K562 (cell line): ENCODE measurements around the gene MOCOS. TPM values are rescaled to one million over a fixed set of nuclear protein-coding genes. Genes with fewer than 3 reads are reported as not detected.

Experiments
- ATAC-seq: fragments of 200-7000 bp; cut with Tn5 transposase; 3 replicates; pipeline ENCODE4 v1.9.1; 2020; ENCODE audit warnings: moderate library complexity
- BruUV-seq: library from RNA; stranded (reverse); fragments of 400-500 nt; replicated peaks from 2 replicates; lab custom pipeline; 2021; lab: Mats Ljungman, UMichigan
- CTCF ChIA-PET: fragments of 300-600 bp; formaldehyde crosslinking; extraction: SDS; loops from one replicate; lab custom pipeline; 2021; ENCODE audit warnings: low intra/inter-chr PET ratio; lab: Yijun Ruan, JAX
- POLR2A ChIA-PET: fragments of 300-600, 350-650 bp; sonication (Branson Sonifier 250); formaldehyde crosslinking; extraction: SDS; loops from one replicate; lab custom pipeline; 2021; ENCODE audit warnings: antibody characterized with exemption, inconsistent platforms; lab: Yijun Ruan, JAX
- DNase-seq, 4 experiments: peaks; one replicate each; pipeline versions ENCODE4 v3.0.0 to v3.0.0-alpha.2; 2011 to 2018; ENCODE audit warnings: low spot score in 3 of 4, mixed read lengths in 3 of 4; ENCODE audit errors: extremely low read depth in 1 of 4
- FAIRE-seq: peaks from 2 replicates; lab custom pipeline; 2011; peaks lifted over from hg19 to GRCh38; lab: Jason Lieb, UNC
- H2AFZ ChIP-seq: 2 replicates; pipeline ENCODE4 v1.6.0; 2011; ENCODE audit warnings: low read depth, low read length, control low read depth, inconsistent platforms
- H3K27ac ChIP-seq: fragments of 200-600 bp; 3 replicates; pipeline ENCODE4 v1.8.0; 2011; ENCODE audit warnings: low read depth, mild to moderate bottlenecking, control low read depth, inconsistent platforms, low read length, moderate library complexity, mixed read lengths; ENCODE audit errors: extremely low read depth
- H3K27me3 ChIP-seq, 2 experiments: fragments of 300-600 bp in 1 of 2; 2 replicates in 1 of 2; 3 replicates in 1 of 2; pipeline versions ENCODE4 v1.6.0 to v1.8.0; 2011; ENCODE audit warnings: inconsistent platforms in 2 of 2, low read length in 2 of 2, mild to moderate bottlenecking in 1 of 2, mixed read lengths in 1 of 2, moderate library complexity in 1 of 2; ENCODE audit not compliant: control insufficient read depth in 2 of 2, insufficient read depth in 2 of 2
- H3K36me3 ChIP-seq: fragments of 300-600 bp; 3 replicates; pipeline ENCODE4 v1.8.0; 2011; ENCODE audit warnings: mild to moderate bottlenecking, low read length, inconsistent platforms; ENCODE audit not compliant: control insufficient read depth, insufficient read depth
- H3K4me1 ChIP-seq, 2 experiments: fragments of 200-600 bp in 1 of 2; replicated peaks in 1 of 2; 2 replicates in 1 of 2; 3 replicates in 1 of 2; pipeline versions ENCODE4 v1.5.1 to v1.8.0; 2011; ENCODE audit warnings: inconsistent platforms in 2 of 2, low read length in 2 of 2, mild to moderate bottlenecking in 1 of 2, mixed read lengths in 1 of 2, moderate library complexity in 1 of 2; ENCODE audit not compliant: control insufficient read depth in 2 of 2, insufficient read depth in 2 of 2
- H3K4me2 ChIP-seq: 2 replicates; pipeline ENCODE4 v1.6.1; 2011; ENCODE audit warnings: low read length, control low read depth, inconsistent platforms, mixed read lengths; ENCODE audit not compliant: insufficient read depth
- H3K4me3 ChIP-seq: fragments of 200-600 bp; sonication (generic), shearing (Covaris generic); 2 replicates; pipeline ENCODE4 v1.5.1; 2016; ENCODE audit warnings: control low read depth, inconsistent platforms
- H3K79me2 ChIP-seq: fragments of 200-600 bp; 3 replicates; pipeline ENCODE4 v1.8.0; 2011; ENCODE audit warnings: low read length, inconsistent platforms; ENCODE audit not compliant: control insufficient read depth, insufficient read depth
- H3K9ac ChIP-seq, 2 experiments: 2 replicates each; pipeline versions ENCODE4 v1.6.0 to v1.6.1; 2011; ENCODE audit warnings: low read depth in 2 of 2, low read length in 2 of 2, control low read depth in 1 of 2, inconsistent platforms in 1 of 2, mild to moderate bottlenecking in 1 of 2, mixed read lengths in 1 of 2; ENCODE audit not compliant: insufficient read depth in 1 of 2
- H3K9me1 ChIP-seq: one replicate; pipeline ENCODE4 v1.6.0; 2011; ENCODE audit warnings: inconsistent platforms, mild to moderate bottlenecking, low read length, moderate library complexity; ENCODE audit not compliant: control insufficient read depth, insufficient read depth
- H3K9me3 ChIP-seq: replicated peaks from 2 replicates; pipeline ENCODE4 v1.5.1; 2011; ENCODE audit warnings: low read depth, low read length, inconsistent platforms; ENCODE audit not compliant: control insufficient read depth, insufficient read depth
- H4K20me1 ChIP-seq: replicated peaks from 2 replicates; pipeline ENCODE4 v1.6.1; 2011; ENCODE audit warnings: low read length, inconsistent platforms, mixed read lengths; ENCODE audit not compliant: control insufficient read depth, insufficient read depth
- ATF6 ChIP-seq: sonication (generic); formaldehyde crosslinking; IDR thresholded peaks from 2 replicates; pipeline ENCODE4 v1.4.0; 2020; ENCODE audit warnings: mild to moderate bottlenecking, missing genetic modification reagents
- CEBPG ChIP-seq, 3 experiments: fragments of 200-800 bp in 1 of 3; sonication (Bioruptor generic) in 1 of 3; sonication (generic) in 1 of 3; formaldehyde crosslinking in 1 of 3; IDR thresholded peaks in 2 of 3; conservative IDR thresholded peaks in 1 of 3; 2 replicates each; pipeline versions ENCODE4 v1.6.1 to v1.8.0; 2016 to 2022; ENCODE audit warnings: missing compliant biosample characterization in 2 of 3, missing genetic modification characterization in 2 of 3, mild to moderate bottlenecking in 1 of 3, missing genetic modification reagents in 1 of 3
- DIDO1 ChIP-seq: fragments of 450-650 bp; IDR thresholded peaks from 2 replicates; pipeline ENCODE4 v1.6.1; 2016; ENCODE audit warnings: low read depth, missing biosample characterization, missing genetic modification characterization
- GTF2A2 ChIP-seq: IDR thresholded peaks from 2 replicates; pipeline ENCODE4 v1.6.1; 2016; ENCODE audit warnings: mild to moderate bottlenecking, missing genetic modification characterization, missing compliant biosample characterization
- ILF3 ChIP-seq: fragments of 450-650 bp; IDR thresholded peaks from 2 replicates; pipeline ENCODE4 v1.6.1; 2018; ENCODE audit warnings: antibody characterized with exemption, mild to moderate bottlenecking, moderate library complexity, borderline replicate concordance
- MYC ChIP-seq, 2 experiments: fragments of 250-450 bp in 1 of 2; sonication (Bioruptor Pico) in 1 of 2; IDR thresholded peaks; 2 replicates each; pipeline versions ENCODE4 v1.5.1 to v1.6.1; 2012 to 2021; ENCODE audit warnings: low read depth in 2 of 2, borderline replicate concordance in 1 of 2, improper control_type of control experiment in 1 of 2, low read length in 1 of 2, mild to moderate bottlenecking in 1 of 2, moderate library complexity in 1 of 2
- SMAD4 ChIP-seq: fragments of 250-450 bp; sonication (Bioruptor Pico); conservative IDR thresholded peaks from 2 replicates; pipeline ENCODE4 v1.8.0; 2021; ENCODE audit warnings: inconsistent platforms, mild to moderate bottlenecking, moderate library complexity
- ZFP1 ChIP-seq: fragments of 450-650 bp; formaldehyde crosslinking; IDR thresholded peaks from 2 replicates; pipeline ENCODE4 v1.4.0; 2020; ENCODE audit warnings: mild to moderate bottlenecking, mixed read lengths
- ZFPM2 ChIP-seq: fragments of 250-450 bp; sonication (Bioruptor Pico); IDR thresholded peaks from 2 replicates; pipeline ENCODE4 v1.5.1; 2022; ENCODE audit warnings: mild to moderate bottlenecking
- WGBS: fragments of 100-300 bp; shearing (Covaris generic); methylation state at CpG from one replicate; pipeline ENCODE4 v1.1.6; 2016; ENCODE audit warnings: low coverage, mixed read lengths; ENCODE audit not compliant: insufficient coverage; ENCODE audit errors: missing lambda C conversion rate; 5-methylcytosine and 5-hydroxymethylcytosine counted together
- in situ Hi-C: fragments of 300-500 bp; cut with MboI; formaldehyde crosslinking; loops from 4 replicates; pipeline ENCODE4 v1.15.0; 2018; ENCODE audit warnings: inconsistent platforms, mixed read lengths
- intact Hi-C: fragments of 100-400 bp; cut with micrococcal nuclease; formaldehyde crosslinking; loops from 2 replicates; pipeline ENCODE4 v1.14.2; 2022
- polyA plus RNA-seq, 8 experiments: library from polyadenylated mRNA; depleted of rRNA in 4 of 8; stranded (reverse) in 5 of 8; unstranded in 3 of 8; fragments of >200 nt; fragmentation: Nextera tagmentation in 2 of 8; fragmentation: Illumina TruSeq in 1 of 8; extraction: Ambion mirVana in 2 of 8; extraction: Trizol in 1 of 8; gene quantifications; 2 replicates each; pipeline versions ENCODE4 v1.2.1 to v1.2.3, GENCODE V29; 2011 to 2014; ENCODE audit warnings: inconsistent platforms in 1 of 8, missing spikeins in 1 of 8
- total RNA-seq, 7 experiments: library from RNA; depleted of rRNA in 6 of 7; stranded (reverse); fragments of >200 nt in 6 of 7; fragmentation: Illumina TruSeq in 2 of 7; extraction: Trizol in 2 of 7; gene quantifications; 2 replicates each; pipeline versions ENCODE4 v1.2.1 to v1.2.3, GENCODE V29; 2011 to 2021; ENCODE audit warnings: low replicate concordance in 1 of 7
- TF ChIP-seq, protein P1 (sequence below): fragments of 450-650 bp; IDR thresholded peaks from 2 replicates; pipeline ENCODE4 v1.6.1; 2014; ENCODE audit warnings: low read depth, mild to moderate bottlenecking, moderate library complexity, borderline replicate concordance

MOCOS gene
- total and polyA plus RNA-seq, 9 of the 15 experiments (the other 6 are each of a cell fraction or from before 2014, with no cell fraction given): 4.5 to 12.4 (median 9.1) TPM

GRCh38 chr18:36187826-36188721, 777 bp downstream of the MOCOS start (continued):
- TF ChIP-seq MYC (IDR thresholded peaks at IDR 0.05; ENCODE audit: low read depth, low read length) (peak; percentile 77), MYC (CRISPR knock-in tag; IDR thresholded peaks at IDR 0.05; ENCODE audit: borderline replicate concordance, low read depth) (peak; percentile 74; the same call in 1 of the 2 replicates), CEBPG (CRISPR knock-in tag; IDR thresholded peaks at IDR 0.05) (peak; percentile 78), CEBPG (tag; conservative IDR thresholded peaks at IDR 0.05 in 1 of 2, IDR thresholded peaks at IDR 0.05 in 1 of 2) (peak; percentile 27 to 37; a peak in 1 of 4 replicates), SMAD4 (CRISPR knock-in tag) (peak; percentile 47; the same call in 1 of the 2 replicates), ATF6 (no peak)

DNA sequence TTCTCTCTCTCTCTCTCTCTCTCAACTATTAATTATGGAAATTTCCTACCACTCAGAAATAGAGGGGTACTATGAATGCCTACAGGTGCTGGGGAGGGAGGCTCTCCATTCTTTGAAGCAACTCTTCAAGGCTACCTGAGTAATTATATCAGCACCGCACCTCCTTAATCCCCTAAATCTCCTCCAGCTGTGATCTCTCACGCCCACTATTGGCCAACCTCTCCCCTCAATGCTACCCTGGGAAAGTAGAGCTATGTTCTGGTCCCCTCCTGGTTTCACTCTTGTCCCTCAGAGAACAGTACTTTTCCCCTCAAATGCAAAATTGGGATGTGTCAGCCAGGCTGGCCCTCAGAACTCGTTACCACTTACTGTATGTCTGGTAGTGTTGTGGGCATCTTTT, 1.6 kb downstream of the MOCOS start:
- Histone ChIP-seq H3K4me2 (peak overlapping the region; percentile 89), H3K27ac (no peak overlapping the region; the same call in 2 of the 3 replicates), H3K4me3 (0 out of 2 replicates have a peak overlapping the region, but pooled peaks have one; percentile 68), H3K4me1 (peaks cover 12 to 31% of the 10 kb centered on the region in 2 experiments; a peak in 4 of 5 replicates), H3K36me3 (peaks cover 14% of the 10 kb centered on the region; the same call in 2 of the 3 replicates), H3K9me3 (no peaks in the 10 kb centered on the region), H2AFZ (no peak overlapping the region), H3K27me3 (no peaks in the 10 kb centered on the region), H3K9ac (no peak overlapping the region), H3K79me2 (peaks cover 22% of the 10 kb centered on the region), H4K20me1 (no peaks in the 10 kb centered on the region), H3K9me1 (no peaks in the 10 kb centered on the region)
- DNase-seq (peak in 1 of 4 experiments; percentile 31), FAIRE-seq (peak; percentile 32), ATAC-seq (peak; percentile 4; the same call in 1 of the 3 replicates)
- in situ Hi-C loops: no loop called here
- 24% methylated on average over 3 of the region's 3 CpGs for WGBS
- intact Hi-C loops: no loop called here
- POLR2A ChIA-PET: interaction anchor here (0.8 to 3.3 kb wide), 9 partner anchors 9 to 216 kb away, joined by 3 to 35 read pairs (median 5); partner anchors contain the start of gene RMP24
- CTCF ChIA-PET: no interaction called here
- no TSS peak for BruUV-seq
- TF ChIP-seq ZFPM2 (CRISPR knock-in tag) (no peak), ZFP1 (no peak), ILF3 (no peak), GTF2A2 (tag) (no peak), DIDO1 (tag) (no peak)
- TF ChIP-seq, protein P1, sequence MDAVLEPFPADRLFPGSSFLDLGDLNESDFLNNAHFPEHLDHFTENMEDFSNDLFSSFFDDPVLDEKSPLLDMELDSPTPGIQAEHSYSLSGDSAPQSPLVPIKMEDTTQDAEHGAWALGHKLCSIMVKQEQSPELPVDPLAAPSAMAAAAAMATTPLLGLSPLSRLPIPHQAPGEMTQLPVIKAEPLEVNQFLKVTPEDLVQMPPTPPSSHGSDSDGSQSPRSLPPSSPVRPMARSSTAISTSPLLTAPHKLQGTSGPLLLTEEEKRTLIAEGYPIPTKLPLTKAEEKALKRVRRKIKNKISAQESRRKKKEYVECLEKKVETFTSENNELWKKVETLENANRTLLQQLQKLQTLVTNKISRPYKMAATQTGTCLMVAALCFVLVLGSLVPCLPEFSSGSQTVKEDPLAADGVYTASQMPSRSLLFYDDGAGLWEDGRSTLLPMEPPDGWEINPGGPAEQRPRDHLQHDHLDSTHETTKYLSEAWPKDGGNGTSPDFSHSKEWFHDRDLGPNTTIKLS: no peak
